Endodermal cell (in vitro differentiated cells): ENCODE results near the gene MYBPC1. TPM values are rescaled to one million over a fixed set of nuclear protein-coding genes. Genes with fewer than 3 reads are reported as not detected.

Experiments used
- DNase-seq: peaks from one replicate; pipeline ENCODE4 v3.0.0-alpha.2; 2017
- H3K27ac ChIP-seq: 2 replicates; pipeline ENCODE4 v1.5.1; 2013; ENCODE audit warnings: mild to moderate bottlenecking, low read depth, low read length, moderate library complexity
- H3K27me3 ChIP-seq: 2 replicates; pipeline ENCODE4 v1.6.1; 2013; ENCODE audit warnings: mild to moderate bottlenecking, low read length, moderate library complexity; ENCODE audit not compliant: insufficient read depth, control insufficient read depth, poor library complexity, severe bottlenecking
- H3K36me3 ChIP-seq: 2 replicates; pipeline ENCODE4 v1.7.0; 2013; ENCODE audit warnings: mild to moderate bottlenecking, low read length, moderate library complexity; ENCODE audit not compliant: control insufficient read depth, insufficient read depth
- H3K4me1 ChIP-seq: one replicate; pipeline ENCODE4 v1.7.0; 2013; ENCODE audit warnings: low read length; ENCODE audit not compliant: control insufficient read depth, insufficient read depth
- H3K4me3 ChIP-seq: 2 replicates; pipeline ENCODE4 v1.5.1; 2013; ENCODE audit warnings: mild to moderate bottlenecking, low read length, moderate library complexity
- H3K9ac ChIP-seq: 2 replicates; pipeline ENCODE4 v1.6.1; 2013; ENCODE audit warnings: mild to moderate bottlenecking, low read length, moderate library complexity; ENCODE audit not compliant: poor library complexity, severe bottlenecking; ENCODE audit errors: extremely low read depth
- H3K9me3 ChIP-seq: 2 replicates; pipeline ENCODE4 v1.6.1; 2013; ENCODE audit warnings: mild to moderate bottlenecking, low read length, moderate library complexity; ENCODE audit not compliant: control insufficient read depth
- H3K27ac Mint-ChIP-seq: 2 replicates; pipeline ENCODE4 v1.8.0; 2020; ENCODE audit warnings: mixed read lengths
- H3K27me3 Mint-ChIP-seq: 2 replicates; pipeline ENCODE4 v1.8.0; 2021; ENCODE audit warnings: mild to moderate bottlenecking, mixed read lengths; ENCODE audit not compliant: insufficient read depth
- H3K36me3 Mint-ChIP-seq: 2 replicates; pipeline ENCODE4 v1.8.0; 2020; ENCODE audit warnings: low read depth, mixed read lengths
- H3K4me1 Mint-ChIP-seq: 2 replicates; pipeline ENCODE4 v1.8.0; 2020; ENCODE audit warnings: mixed read lengths
- H3K4me3 Mint-ChIP-seq: 2 replicates; pipeline ENCODE4 v1.8.0; 2020; ENCODE audit warnings: mild to moderate bottlenecking, moderate library complexity, mixed read lengths
- H3K9me3 Mint-ChIP-seq: 2 replicates; pipeline ENCODE4 v1.8.0; 2020; ENCODE audit warnings: mild to moderate bottlenecking, mixed read lengths
- CTCF ChIP-seq: fragments of 200-600 bp; sonication (generic); conservative IDR thresholded peaks from 2 replicates; pipeline ENCODE4 v1.5.0; 2021; ENCODE audit warnings: antibody characterized with exemption, mild to moderate bottlenecking
- WGBS, 2 experiments: methylation state at CpG; one replicate each; pipeline versions ENCODE4 v1.1.5 to v1.1.7; 2013; ENCODE audit warnings: missing lambda C conversion rate in 2 of 2, mixed read lengths in 1 of 2; ENCODE audit not compliant: insufficient coverage in 1 of 2, insufficient read length in 1 of 2; 5-methylcytosine and 5-hydroxymethylcytosine counted together
- total RNA-seq, 2 donors: library from RNA; stranded (reverse); fragmentation: NEBNext Ultra II Directional in 1 of 2; extraction: Animal tissue kit (Norgen Biotek cat#: 25700) in 1 of 2; gene quantifications; 2 replicates in 1 of 2; 3 replicates in 1 of 2; pipeline ENCODE4 v1.2.1, GENCODE V29; 2021

The MYBPC1 gene
- total RNA-seq, 2 donors from 2014 or later = not detected

GRCh38 chr12:101642115-101643067 is 47.6 kb downstream of the MYBPC1 start:
- H3K36me3 Mint-ChIP-seq = no peaks in the 10 kb centered on the region
- no peak overlapping the region for H3K27ac ChIP-seq

GRCh38 chr12:101647711-101648110 is 52.9 kb downstream of the MYBPC1 start:
- peaks cover 16% of the 10 kb centered on the region for H3K27me3 Mint-ChIP-seq
- WGBS, 2 experiments = 75 to 91% methylated on average over 1 to 2 of the region's 2 CpGs
- Histone ChIP-seq H3K36me3 (no peaks in the 10 kb centered on the region), H3K9ac (no peak overlapping the region), H3K4me1 (no peaks in the 10 kb centered on the region), H3K4me3 (no peak overlapping the region), H3K27me3 (peaks cover 11% of the 10 kb centered on the region), H3K27ac (no peak overlapping the region), H3K9me3 (no peaks in the 10 kb centered on the region)
- no peak for TF ChIP-seq CTCF
- no peak overlapping the region for H3K4me3 Mint-ChIP-seq
- no peak for DNase-seq
- H3K36me3 Mint-ChIP-seq = no peaks in the 10 kb centered on the region
- no peaks in the 10 kb centered on the region for H3K9me3 Mint-ChIP-seq
- no peaks in the 10 kb centered on the region for H3K4me1 Mint-ChIP-seq
- no peak overlapping the region for H3K27ac Mint-ChIP-seq

More at GRCh38 chr12:101642115-101643067, 47.6 kb downstream of the MYBPC1 start:
- Mint-ChIP-seq H3K4me3 (peak overlapping the region; percentile 44), H3K9me3 (no peaks in the 10 kb centered on the region), H3K27ac (no peak overlapping the region), H3K4me1 (no peaks in the 10 kb centered on the region), H3K27me3 (peaks cover 38% of the 10 kb centered on the region)
- peak overlapping the region; percentile 77 for H3K4me3 ChIP-seq
- H3K36me3 ChIP-seq = no peaks in the 10 kb centered on the region
- H3K27me3 ChIP-seq = peaks cover 24% of the 10 kb centered on the region
- TF ChIP-seq CTCF = no peak
- peak; percentile 95 for DNase-seq
- H3K9ac ChIP-seq = no peak overlapping the region
- no peaks in the 10 kb centered on the region for H3K4me1 ChIP-seq
- 16 to 18% methylated on average over 17 to 36 of the region's 36 CpGs for WGBS, 2 experiments
- no peaks in the 10 kb centered on the region for H3K9me3 ChIP-seq

GRCh38 chr12:101648195-101648594 is 53.4 kb downstream of the MYBPC1 start:
- Histone ChIP-seq H3K27me3 (peaks cover 7% of the 10 kb centered on the region), H3K9ac (no peak overlapping the region), H3K9me3 (no peaks in the 10 kb centered on the region), H3K4me1 (no peaks in the 10 kb centered on the region), H3K36me3 (no peaks in the 10 kb centered on the region), H3K27ac (no peak overlapping the region), H3K4me3 (no peak overlapping the region)
- no peak overlapping the region for H3K27ac Mint-ChIP-seq
- peaks cover 12% of the 10 kb centered on the region for H3K27me3 Mint-ChIP-seq
- no peaks in the 10 kb centered on the region for H3K9me3 Mint-ChIP-seq
- H3K36me3 Mint-ChIP-seq = no peaks in the 10 kb centered on the region
- DNase-seq = no peak
- H3K4me1 Mint-ChIP-seq = no peaks in the 10 kb centered on the region
- WGBS, 2 experiments = 83% methylated on average over 1 of the region's 2 CpGs; no CpG with 5 or more reads in 1 of the 2 experiments
- H3K4me3 Mint-ChIP-seq = no peak overlapping the region
- TF ChIP-seq CTCF = no peak
